Activated naive CD4-positive, alpha-beta T cell treated with anti-CD3 and anti-CD28 coated beads, Interleukin-2, amount 50 U/mL, for 16 hours (primary cell): ENCODE data around the gene ELN.
"Not testable (repeated sequence)": the region's sequence is repeated elsewhere in the genome, so short reads cannot be mapped to it uniquely, and the experiment has no call there.

Experiments
- DNase-seq: peaks from one replicate; pipeline ENCODE4 v3.0.0-alpha.2; 2020

ELN gene

DNA sequence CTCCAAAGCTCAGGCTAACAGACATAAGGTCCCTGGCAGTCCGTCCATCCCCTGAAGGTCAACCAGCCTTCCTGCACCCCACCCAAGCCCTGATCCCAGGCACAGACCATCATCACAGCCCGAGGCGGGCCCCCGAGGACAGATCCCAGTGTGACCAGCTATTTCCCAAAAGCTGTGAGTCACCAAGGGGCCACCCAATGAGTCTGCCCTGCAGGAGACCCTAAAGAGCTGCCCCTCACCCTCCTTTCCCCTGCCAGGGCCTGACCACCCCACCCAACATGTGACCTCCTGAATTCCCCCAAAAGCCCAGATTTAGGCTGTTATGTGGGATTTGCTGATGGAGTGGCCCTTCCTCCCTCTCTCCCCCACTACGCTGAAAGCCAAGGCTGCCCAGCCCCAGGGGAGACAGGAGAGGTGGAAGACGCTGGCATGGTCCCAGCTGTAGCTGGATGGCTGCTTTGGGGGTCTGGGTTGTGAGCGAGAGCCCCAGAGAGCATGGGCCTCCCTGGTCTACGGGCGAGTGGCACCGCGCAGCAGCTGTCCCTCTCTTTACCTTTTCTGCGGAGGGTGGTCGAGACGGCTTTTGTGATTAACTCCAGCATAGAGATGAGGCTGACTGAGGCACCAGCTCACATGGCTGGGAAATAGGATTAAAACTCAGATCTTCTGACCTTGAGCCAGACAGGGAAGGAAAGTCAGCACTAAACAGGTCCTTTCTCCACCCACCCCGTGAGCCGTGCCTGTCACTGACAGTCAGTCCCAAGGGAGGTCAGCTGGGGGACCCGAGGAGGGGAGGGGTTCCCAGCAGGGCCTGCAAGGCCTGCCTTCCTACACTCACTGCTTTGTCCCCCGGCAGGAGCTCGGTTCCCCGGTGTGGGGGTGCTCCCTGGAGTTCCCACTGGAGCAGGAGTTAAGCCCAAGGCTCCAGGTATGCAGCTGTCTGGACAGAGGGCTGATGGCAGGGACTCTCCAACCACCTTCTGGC lies 16.7 kb downstream of the ELN start:
- no peak for DNase-seq

GRCh38 chr7:74046581-74046980 lies 18.6 kb downstream of the ELN start:
- not testable (repeated sequence) for DNase-seq

DNA sequence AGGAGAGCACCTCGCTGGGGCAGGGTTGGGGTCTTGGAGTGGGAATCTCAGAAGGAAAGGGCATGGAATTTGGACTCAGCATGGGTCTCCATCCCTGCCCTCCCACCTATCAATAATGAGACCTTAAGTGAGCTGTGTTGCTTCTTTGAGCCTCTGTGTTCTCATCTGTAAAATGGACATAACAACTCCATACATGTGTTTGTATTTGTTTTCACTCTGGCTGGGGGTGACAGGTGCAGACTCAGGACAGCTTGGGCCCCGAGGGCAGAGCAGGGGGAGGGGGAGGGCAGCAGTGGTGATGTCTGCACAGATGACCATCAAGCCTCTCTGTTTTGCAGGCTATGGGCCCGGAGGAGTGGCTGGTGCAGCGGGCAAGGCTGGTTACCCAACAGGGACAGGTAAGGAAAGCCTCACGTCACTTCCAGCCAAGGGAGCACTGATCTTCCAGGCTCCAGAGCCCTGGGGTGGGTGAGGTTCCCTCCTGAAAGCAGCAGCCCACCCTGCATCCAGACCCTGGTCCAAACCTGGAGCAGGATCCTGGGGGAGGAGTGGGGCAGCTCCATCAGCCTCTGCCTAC lies 19.9 kb downstream of the ELN start:
- no peak for DNase-seq

GRCh38 chr7:74048999-74049599 lies 21.1 kb downstream of the ELN start:
- DNase-seq, result no peak

- DNase-seq, result no peak
Measured at GRCh38 chr7:74049997-74050798, 22.2 kb downstream of the ELN start.

DNA sequence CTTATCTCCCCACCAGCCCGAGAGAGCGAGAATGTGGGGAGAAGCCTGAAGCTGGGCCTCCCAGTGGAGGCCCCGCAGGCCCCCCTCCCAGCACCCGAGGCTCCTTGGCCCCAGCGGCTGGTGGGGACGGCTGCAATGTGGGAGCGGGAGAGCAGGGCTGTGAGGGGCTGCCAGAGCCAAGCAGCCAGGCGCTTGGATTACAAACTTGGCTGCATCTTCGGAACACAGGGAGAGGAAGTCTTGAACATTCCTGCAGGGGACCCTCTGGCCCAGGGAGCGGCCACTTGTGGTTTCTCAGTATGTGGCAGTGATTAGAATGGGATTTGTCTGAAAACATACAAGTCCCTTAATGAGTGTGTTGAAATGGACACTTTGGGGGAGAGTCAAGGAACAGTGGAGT lies 23.2 kb downstream of the ELN start:
- no peak for DNase-seq

DNA sequence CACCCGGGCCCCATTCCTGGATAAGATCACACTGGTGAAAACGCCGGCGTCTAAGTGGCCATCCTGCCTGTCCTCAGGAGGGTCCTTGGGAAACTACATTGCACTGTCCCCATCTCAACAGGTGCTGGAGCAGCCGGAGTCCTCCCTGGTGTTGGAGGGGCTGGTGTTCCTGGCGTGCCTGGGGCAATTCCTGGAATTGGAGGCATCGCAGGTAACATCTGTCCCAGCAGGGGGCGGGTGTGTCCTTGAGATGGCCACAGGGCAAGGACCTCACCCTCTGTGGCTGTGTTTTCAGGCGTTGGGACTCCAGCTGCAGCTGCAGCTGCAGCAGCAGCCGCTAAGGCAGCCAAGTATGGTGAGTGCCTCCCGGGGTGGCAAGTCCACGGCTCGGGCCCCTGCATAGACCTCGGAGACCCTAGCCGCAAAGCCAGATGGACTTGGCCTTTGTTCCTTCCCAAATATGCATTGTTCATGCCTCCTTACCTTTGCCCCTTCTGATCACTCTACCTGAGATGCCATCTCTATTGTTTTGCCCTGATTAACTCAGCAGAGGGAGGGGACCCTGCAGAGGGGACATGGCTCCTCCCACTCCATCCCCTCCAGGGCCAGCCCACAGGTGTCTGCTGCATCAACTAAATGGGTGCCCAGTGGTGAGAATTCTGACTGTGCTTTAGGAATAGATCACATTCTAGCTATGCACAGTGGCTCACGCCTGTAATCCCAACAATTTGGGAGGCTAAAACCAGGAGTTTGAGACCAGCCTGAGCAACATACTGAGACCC lies 23.8 kb downstream of the ELN start:
- no peak for DNase-seq

DNA sequence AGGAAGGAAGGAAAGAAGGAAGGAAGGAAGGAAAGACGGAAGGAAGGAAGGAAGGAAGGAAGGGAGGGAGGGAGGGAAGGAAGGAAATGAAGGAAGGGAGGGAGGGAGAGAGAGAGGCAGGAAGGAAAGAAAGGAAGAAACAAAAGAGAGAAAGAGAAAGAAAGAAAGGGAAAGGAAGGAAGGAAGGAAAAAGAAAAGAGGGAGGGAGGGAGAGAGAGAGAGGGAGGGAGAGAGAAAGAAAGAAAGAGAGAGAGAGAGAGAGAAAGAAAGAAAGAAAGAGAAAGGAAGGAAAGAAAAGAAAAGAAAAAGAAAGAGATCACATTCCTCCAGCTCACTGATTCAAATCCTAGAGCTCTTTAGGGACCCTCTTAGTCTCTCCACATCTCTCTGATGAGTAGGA lies 24.7 kb downstream of the ELN start:
- DNase-seq, result no peak

GRCh38 chr7:74053589-74054186 lies 25.7 kb downstream of the ELN start:
- DNase-seq, result no peak

DNA sequence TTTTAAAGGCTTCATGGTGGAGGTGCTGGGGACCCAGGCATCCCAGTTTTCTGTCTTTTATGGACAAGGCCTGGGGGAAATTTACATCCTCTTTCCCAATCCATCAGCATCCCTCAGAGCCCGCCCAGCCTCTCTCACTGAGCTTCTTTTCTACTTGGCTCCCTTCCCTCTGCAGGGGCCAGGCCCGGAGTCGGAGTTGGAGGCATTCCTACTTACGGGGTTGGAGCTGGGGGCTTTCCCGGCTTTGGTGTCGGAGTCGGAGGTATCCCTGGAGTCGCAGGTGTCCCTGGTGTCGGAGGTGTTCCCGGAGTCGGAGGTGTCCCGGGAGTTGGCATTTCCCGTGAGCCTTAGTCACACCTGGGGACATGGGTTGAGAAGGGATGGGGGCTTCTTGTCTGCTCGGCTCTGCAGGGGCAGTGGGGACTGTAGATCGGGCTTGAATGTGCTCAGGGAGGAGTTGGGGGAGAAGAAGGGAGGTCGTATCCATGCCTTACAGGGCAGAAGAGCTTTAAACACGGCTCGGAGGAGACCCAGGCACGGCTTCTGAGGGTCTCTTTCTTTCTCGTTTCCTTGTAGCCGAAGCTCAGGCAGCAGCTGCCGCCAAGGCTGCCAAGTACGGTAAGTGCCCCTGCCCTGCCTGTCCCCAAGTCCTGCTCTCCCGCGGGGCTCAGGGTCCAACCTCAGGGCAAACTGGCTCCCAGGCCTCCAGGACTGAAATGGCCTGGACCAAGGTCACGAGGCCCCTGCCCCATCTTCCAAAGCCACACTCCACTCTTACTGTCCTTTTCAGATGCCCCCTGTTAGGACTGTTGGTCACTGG lies 28.3 kb downstream of the ELN start:
- no peak for DNase-seq

GRCh38 chr7:74057216-74057925 lies 29.4 kb downstream of the ELN start:
- no peak for DNase-seq

GRCh38 chr7:74057987-74058386 lies 30.0 kb downstream of the ELN start:
- no peak for DNase-seq

DNA sequence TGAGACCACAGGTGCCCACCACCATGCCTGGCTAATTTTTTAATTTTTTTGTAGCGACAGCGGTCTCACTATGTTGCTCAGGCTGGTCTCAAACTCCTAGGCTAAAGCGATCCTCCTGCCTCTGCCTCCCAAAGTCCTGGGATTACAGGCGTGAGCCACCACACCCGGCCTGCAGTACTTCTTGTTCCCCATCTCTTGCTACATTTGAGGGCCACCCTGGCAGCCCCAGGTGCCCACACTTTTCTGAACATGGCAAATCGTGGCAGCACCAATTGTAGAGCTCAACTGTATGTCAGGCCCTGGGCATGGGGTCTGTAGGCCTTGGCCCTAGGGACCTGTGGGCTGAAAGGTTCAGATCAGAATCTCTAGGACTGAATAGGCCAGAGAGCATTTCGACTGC lies 30.5 kb downstream of the ELN start:
- DNase-seq, result no peak

GRCh38 chr7:74059037-74059436 lies 31.1 kb downstream of the ELN start:
- no peak for DNase-seq

DNA sequence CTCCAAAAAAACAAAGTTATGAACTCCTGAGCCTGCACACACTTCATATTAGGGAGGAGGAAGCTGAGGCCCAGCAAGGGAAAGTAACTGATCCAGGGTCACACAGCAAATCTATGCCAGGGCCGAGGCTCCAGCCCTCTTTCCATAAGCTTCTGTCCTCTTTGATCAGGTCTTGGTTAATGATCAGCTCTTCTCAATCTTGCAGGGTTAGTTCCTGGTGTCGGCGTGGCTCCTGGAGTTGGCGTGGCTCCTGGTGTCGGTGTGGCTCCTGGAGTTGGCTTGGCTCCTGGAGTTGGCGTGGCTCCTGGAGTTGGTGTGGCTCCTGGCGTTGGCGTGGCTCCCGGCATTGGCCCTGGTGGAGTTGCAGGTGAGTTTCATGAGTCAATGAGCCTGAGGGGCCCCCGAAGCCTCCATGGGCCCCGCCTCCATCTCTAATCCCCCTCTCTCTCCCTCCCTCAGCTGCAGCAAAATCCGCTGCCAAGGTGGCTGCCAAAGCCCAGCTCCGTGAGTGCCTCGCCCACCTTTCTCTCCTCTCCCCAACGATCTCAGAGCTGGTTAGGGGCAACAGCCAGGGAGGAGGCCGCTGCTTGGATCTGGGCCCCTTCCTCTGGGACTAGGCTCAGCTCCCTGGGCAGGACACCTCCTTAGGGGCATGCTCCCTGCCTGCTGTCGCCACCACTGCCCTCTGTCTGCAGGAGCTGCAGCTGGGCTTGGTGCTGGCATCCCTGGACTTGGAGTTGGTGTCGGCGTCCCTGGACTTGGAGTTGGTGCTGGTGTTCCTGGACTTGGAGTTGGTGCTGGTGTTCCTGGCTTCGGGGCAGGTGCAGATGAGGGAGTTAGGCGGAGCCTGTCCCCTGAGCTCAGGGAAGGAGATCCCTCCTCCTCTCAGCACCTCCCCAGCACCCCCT lies 32.0 kb downstream of the ELN start:
- no peak for DNase-seq

DNA sequence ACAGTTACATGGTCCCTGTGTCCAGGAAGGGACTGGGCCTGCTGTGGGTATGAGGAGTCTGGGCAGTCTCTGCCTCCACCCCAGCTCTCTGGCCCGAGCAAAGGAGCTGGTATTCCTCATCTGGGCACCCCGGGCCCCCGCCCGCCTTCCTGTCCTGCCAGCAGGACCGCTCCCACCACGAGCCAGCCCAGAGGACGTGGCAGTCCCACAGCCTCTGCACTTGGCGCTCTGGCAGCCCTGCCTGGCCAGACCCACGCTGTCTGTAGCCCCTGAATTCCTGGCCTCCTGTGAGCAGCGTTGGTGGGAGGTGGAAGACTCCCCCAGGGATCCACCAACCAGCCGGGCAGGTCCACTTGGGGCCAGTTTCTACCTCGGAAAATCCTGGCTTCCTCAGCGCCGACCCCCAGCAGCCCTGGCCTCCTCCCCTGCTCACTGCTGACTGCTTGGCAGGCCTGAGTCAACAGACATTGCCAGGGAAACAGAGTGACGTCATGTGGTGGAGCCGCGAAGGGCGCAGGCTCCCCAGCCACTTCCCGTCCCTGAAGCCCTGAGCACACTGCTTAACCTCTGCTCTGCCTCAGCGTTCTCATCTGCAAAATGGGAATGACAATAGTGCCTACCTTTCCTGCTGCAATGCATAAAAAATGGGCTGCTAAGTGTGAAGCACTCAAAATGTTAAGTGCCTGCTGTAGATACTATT lies 34.0 kb downstream of the ELN start:
- no peak for DNase-seq

- no peak for DNase-seq
Measured at GRCh38 chr7:74063223-74063641, 35.3 kb downstream of the ELN start.

DNA sequence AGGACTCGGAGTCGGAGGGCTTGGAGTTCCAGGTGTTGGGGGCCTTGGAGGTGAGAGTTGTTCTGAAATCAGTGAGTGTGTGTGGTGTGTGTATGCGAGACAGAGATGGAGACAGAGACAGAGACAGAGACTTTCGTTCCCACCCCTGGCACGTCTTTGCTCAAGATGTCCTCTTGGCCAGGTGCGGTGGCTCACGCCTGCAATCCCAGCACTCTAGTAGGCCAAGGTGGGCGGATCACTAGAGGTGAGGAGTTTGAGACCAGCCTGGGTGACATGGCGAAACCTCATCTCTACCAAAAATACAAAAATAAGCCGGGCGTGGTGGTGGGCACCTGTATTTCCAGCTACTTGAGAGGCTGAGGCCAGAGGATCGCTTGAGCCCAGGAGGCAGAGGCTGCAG lies 35.7 kb downstream of the ELN start:
- DNase-seq, result no peak

- DNase-seq, result no peak
Measured at GRCh38 chr7:74064696-74065095, 36.7 kb downstream of the ELN start.
